B cell (primary cell): ENCODE data around the gene EGFL6. TPM values are rescaled to one million over a fixed set of nuclear protein-coding genes. Genes with fewer than 3 reads are reported as not detected.

Source experiments
- ATAC-seq: fragments of 200-7000 bp; cut with Tn5 transposase; one replicate; pipeline ENCODE4 v1.10.0; 2021; ENCODE audit warnings: low read depth, mild to moderate bottlenecking, moderate number of reproducible peaks, moderate library complexity
- CTCF ChIA-PET: fragments of 350-600 bp; sonication (Branson Sonifier 250); formaldehyde crosslinking; loops from one replicate; lab custom pipeline; 2021; ENCODE audit warnings: antibody characterized with exemption, inconsistent platforms; lab: Charles Lee
- POLR2A ChIA-PET: fragments of 350-600 bp; sonication (Branson Sonifier 250); formaldehyde crosslinking; loops from one replicate; lab custom pipeline; 2021; ENCODE audit warnings: antibody characterized with exemption; lab: Charles Lee
- DNase-seq: peaks from one replicate; pipeline ENCODE4 v3.0.0; 2013
- H2AFZ ChIP-seq: 2 replicates; pipeline ENCODE4 v1.6.1; 2012; ENCODE audit warnings: mild to moderate bottlenecking, low read depth, low read length; ENCODE audit not compliant: insufficient read depth, poor library complexity, severe bottlenecking
- H3K27ac ChIP-seq, 2 donors: 1 replicate in 1 of 2; 2 replicates in 1 of 2; pipeline ENCODE4 v1.5.1; 2012 to 2013; ENCODE audit warnings: low read length in 2 of 2, mild to moderate bottlenecking in 2 of 2, moderate library complexity in 1 of 2
- H3K27me3 ChIP-seq, 4 experiments: fragments of 200-600 bp in 1 of 4; sonication (generic) in 1 of 4; replicated peaks in 1 of 4; 1 replicate in 2 of 4; 2 replicates in 2 of 4; pipeline versions ENCODE4 v1.6.1 to v1.7.0; 2013 to 2016; ENCODE audit warnings: low read length in 3 of 4, mild to moderate bottlenecking in 2 of 4, mixed read lengths in 1 of 4, moderate library complexity in 1 of 4; ENCODE audit not compliant: insufficient read depth in 4 of 4, control insufficient read depth in 3 of 4; ENCODE audit errors: control extremely low read depth in 1 of 4
- H3K36me3 ChIP-seq, 2 experiments: replicated peaks in 1 of 2; 1 replicate in 1 of 2; 2 replicates in 1 of 2; pipeline versions ENCODE4 v1.6.1 to v1.7.1; 2013; ENCODE audit warnings: low read length in 1 of 2; ENCODE audit not compliant: insufficient read depth in 2 of 2, control insufficient read depth in 1 of 2; ENCODE audit errors: control extremely low read depth in 1 of 2, extremely low read depth in 1 of 2
- H3K4me1 ChIP-seq, 2 donors: fragments of 200-600 bp in 1 of 2; sonication (generic) in 1 of 2; 1 replicate in 1 of 2; 2 replicates in 1 of 2; pipeline versions ENCODE4 v1.5.1 to v1.6.1; 2013 to 2017; ENCODE audit warnings: low read length in 2 of 2; ENCODE audit not compliant: control insufficient read depth in 2 of 2, insufficient read depth in 2 of 2
- H3K4me2 ChIP-seq: replicated peaks from 2 replicates; pipeline ENCODE3; 2012; ENCODE audit warnings: mild to moderate bottlenecking, low read depth, low read length; ENCODE audit not compliant: poor library complexity, severe bottlenecking
- H3K4me3 ChIP-seq, 5 experiments: fragments of 200-600 bp in 1 of 5; sonication (generic) in 1 of 5; 1 replicate in 3 of 5; 2 replicates in 2 of 5; pipeline versions ENCODE4 v1.5.1 to v1.7.0; 2011 to 2016; ENCODE audit warnings: low read length in 4 of 5, mild to moderate bottlenecking in 4 of 5, low read depth in 2 of 5, control low read depth in 1 of 5, moderate library complexity in 1 of 5; ENCODE audit not compliant: insufficient read depth in 1 of 5; ENCODE audit errors: control extremely low read depth in 1 of 5, extremely low read depth in 1 of 5
- H3K79me2 ChIP-seq: fragments of 200-600 bp; sonication (generic); one replicate; pipeline ENCODE4 v1.6.0; 2016; ENCODE audit warnings: low read length; ENCODE audit not compliant: control insufficient read depth, insufficient read depth
- H3K9ac ChIP-seq: fragments of 200-600 bp; sonication (generic); 2 replicates; pipeline ENCODE4 v1.6.1; 2017; ENCODE audit warnings: mild to moderate bottlenecking, low read length, moderate library complexity
- H3K9me3 ChIP-seq, 3 donors: one replicate each; pipeline versions ENCODE4 v1.6.1 to v1.7.1; 2013; ENCODE audit warnings: low read length in 2 of 3; ENCODE audit not compliant: control insufficient read depth in 2 of 3, insufficient read depth in 1 of 3; ENCODE audit errors: control extremely low read depth in 1 of 3
- H4K20me1 ChIP-seq: 2 replicates; pipeline ENCODE4 v1.6.0; 2012; ENCODE audit warnings: mild to moderate bottlenecking, low read length; ENCODE audit not compliant: insufficient read depth, control insufficient read depth, poor library complexity, severe bottlenecking
- H3K27ac Mint-ChIP-seq: one replicate; pipeline ENCODE4 v1.8.0; 2021; ENCODE audit warnings: mixed read lengths
- H3K27me3 Mint-ChIP-seq: one replicate; pipeline ENCODE4 v1.8.0; 2021; ENCODE audit warnings: mixed read lengths
- H3K4me1 Mint-ChIP-seq: one replicate; pipeline ENCODE4 v1.8.0; 2021; ENCODE audit warnings: mixed read lengths
- H3K4me3 Mint-ChIP-seq: one replicate; pipeline ENCODE4 v1.8.0; 2021; ENCODE audit warnings: mixed read lengths
- H3K9me3 Mint-ChIP-seq: one replicate; pipeline ENCODE4 v1.8.0; 2022; ENCODE audit warnings: mixed read lengths; ENCODE audit not compliant: insufficient read depth
- CTCF ChIP-seq: fragments of 200-600 bp; IDR thresholded peaks from one replicate; pipeline ENCODE4 v1.8.0; 2022; ENCODE audit warnings: antibody characterized with exemption, mild to moderate bottlenecking
- EZH2 ChIP-seq: IDR thresholded peaks from 2 replicates; pipeline ENCODE4 v1.6.1; 2012; ENCODE audit warnings: borderline replicate concordance, low read depth, mild to moderate bottlenecking, moderate library complexity, low read length; ENCODE audit not compliant: insufficient read depth, poor library complexity, severe bottlenecking
- WGBS: methylation state at CpG from one replicate; pipeline ENCODE4 v1.1.5; 2013; ENCODE audit warnings: missing lambda C conversion rate; ENCODE audit not compliant: insufficient coverage; 5-methylcytosine and 5-hydroxymethylcytosine counted together
- intact Hi-C: fragments of 100-400 bp; cut with micrococcal nuclease; formaldehyde crosslinking; loops from one replicate; pipeline ENCODE4 v1.10.0; 2022
- polyA plus RNA-seq: library from polyadenylated mRNA; depleted of rRNA; stranded (reverse); fragments of >200 nt; gene quantifications from 2 replicates; pipeline ENCODE4 v1.2.3, GENCODE V29; 2012
- total RNA-seq, 2 donors: library from RNA; stranded (reverse); fragments of 120-200 nt in 1 of 2; gene quantifications; 1 replicate in 1 of 2; 2 replicates in 1 of 2; pipeline versions ENCODE4 v1.2.3 to v1.2.4, GENCODE V29; 2013 to 2022

Gene EGFL6
- total and polyA plus RNA-seq, 2 donors (not counting 1 experiment from before 2014, with no cell fraction given) = not detected

GRCh38 chrX:13535376-13536165 is 33.8 kb upstream of the EGFL6 start:
- Histone ChIP-seq H3K4me3 (no peak overlapping the region), H2AFZ (no peak overlapping the region), H3K27me3 (no peaks in the 10 kb centered on the region), H4K20me1 (no peaks in the 10 kb centered on the region), H3K27ac (no peak overlapping the region), H3K36me3 (no peaks in the 10 kb centered on the region), H3K79me2 (no peaks in the 10 kb centered on the region), H3K9me3 (no peaks in the 10 kb centered on the region), H3K9ac (no peak overlapping the region), H3K4me1 (no peaks in the 10 kb centered on the region), H3K4me2 (no peak overlapping the region)
- H3K4me1 Mint-ChIP-seq = no peaks in the 10 kb centered on the region
- intact Hi-C loops = no loop called here
- H3K27me3 Mint-ChIP-seq = peaks cover 3% of the 10 kb centered on the region
- 86% methylated on average over 2 of the region's 7 CpGs for WGBS
- no peak overlapping the region for H3K4me3 Mint-ChIP-seq
- ATAC-seq (no peak), DNase-seq (no peak)
- no peak for TF ChIP-seq EZH2
- ChIA-PET CTCF (no interaction called here), POLR2A (no interaction called here)
- no peak overlapping the region for H3K27ac Mint-ChIP-seq
- no peaks in the 10 kb centered on the region for H3K9me3 Mint-ChIP-seq

- TF ChIP-seq EZH2 = no peak
- no peak for TF ChIP-seq CTCF
- H2AFZ ChIP-seq = no peak overlapping the region
- H3K4me1 Mint-ChIP-seq = no peaks in the 10 kb centered on the region
- H3K4me3 ChIP-seq = no peak overlapping the region
- peaks cover 3% of the 10 kb centered on the region for H3K27me3 Mint-ChIP-seq
- H3K27ac Mint-ChIP-seq = no peak overlapping the region
- no peaks in the 10 kb centered on the region for H3K9me3 ChIP-seq
- no peak for DNase-seq
- no peak for ATAC-seq
- ChIA-PET POLR2A (no interaction called here), CTCF (no interaction called here)
- no peak overlapping the region for H3K4me2 ChIP-seq
- no peaks in the 10 kb centered on the region for H3K4me1 ChIP-seq
- H3K36me3 ChIP-seq = no peaks in the 10 kb centered on the region
- no peaks in the 10 kb centered on the region for H3K27me3 ChIP-seq
- intact Hi-C loops = no loop called here
- no peak overlapping the region for H3K4me3 Mint-ChIP-seq
- no CpG with 5 or more reads among the region's 4 CpGs for WGBS
- H4K20me1 ChIP-seq = no peaks in the 10 kb centered on the region
- no peaks in the 10 kb centered on the region for H3K9me3 Mint-ChIP-seq
- no peaks in the 10 kb centered on the region for H3K79me2 ChIP-seq
- H3K9ac ChIP-seq = no peak overlapping the region
- no peak overlapping the region for H3K27ac ChIP-seq
These were observed 32.9 kb upstream of the EGFL6 start for GRCh38 chrX:13536551-13536950.
